ENCODE data around the gene B3GAT2. TPM values are rescaled to one million over a fixed set of nuclear protein-coding genes. Genes with fewer than 3 reads are reported as not detected.
"Not testable (repeated sequence)": the region's sequence is repeated elsewhere in the genome, so short reads cannot be mapped to it uniquely, and the experiment has no call there.

The B3GAT2 gene
- total RNA-seq, 2 experiments from 2014 or later = 0.05 TPM; not detected in 1

- peak overlapping the region; percentile 48 for H3K4me3 Mint-ChIP-seq
- no peaks in the 10 kb centered on the region for H3K36me3 Mint-ChIP-seq (ENCODE audit: low read depth)
- peaks cover 11% of the 10 kb centered on the region for H3K4me1 Mint-ChIP-seq
- no peak overlapping the region for H3K27ac Mint-ChIP-seq
- H3K27me3 Mint-ChIP-seq = peaks cover 78% of the 10 kb centered on the region
- peak; percentile 87 for DNase-seq
- ChIA-PET POLR2A (interaction anchor here (0.6 kb wide), 1 partner anchor 134 kb away, joined by 3 read pairs; no protein-coding TSS in a partner anchor), CTCF (interaction anchor here (0.7 to 1.3 kb wide), 9 partner anchors 11 to 1089 kb away, joined by 3 to 4 read pairs (median 3); partner anchors contain the start of gene COL19A1)
- no peaks in the 10 kb centered on the region for H3K9me3 Mint-ChIP-seq
Observed at GRCh38 chr6:70955441-70956190, 1.2 kb downstream of the B3GAT2 start.

GRCh38 chr6:70954750-70955149 lies 2.1 kb downstream of the B3GAT2 start:
- Mint-ChIP-seq H3K4me3 (no peak overlapping the region), H3K36me3 (ENCODE audit: low read depth) (no peaks in the 10 kb centered on the region), H3K27ac (no peak overlapping the region), H3K27me3 (peaks cover 74% of the 10 kb centered on the region), H3K9me3 (no peaks in the 10 kb centered on the region), H3K4me1 (peaks cover 11% of the 10 kb centered on the region)
- POLR2A ChIA-PET = no interaction called here
- CTCF ChIA-PET = interaction anchor here (1.3 kb wide), 1 partner anchor 12 kb away, joined by 4 read pairs; no protein-coding TSS in a partner anchor
- DNase-seq = no peak

GRCh38 chr6:70954176-70954575 lies 2.7 kb downstream of the B3GAT2 start:
- peaks cover 11% of the 10 kb centered on the region for H3K4me1 Mint-ChIP-seq
- peaks cover 68% of the 10 kb centered on the region for H3K27me3 Mint-ChIP-seq
- no peak overlapping the region for H3K4me3 Mint-ChIP-seq
- H3K9me3 Mint-ChIP-seq = no peaks in the 10 kb centered on the region
- ChIA-PET POLR2A (no interaction called here), CTCF (no interaction called here)
- H3K36me3 Mint-ChIP-seq (ENCODE audit: low read depth) = no peaks in the 10 kb centered on the region
- no peak for DNase-seq
- H3K27ac Mint-ChIP-seq = no peak overlapping the region

- Mint-ChIP-seq H3K27ac (no peak overlapping the region), H3K27me3 (peaks cover 54% of the 10 kb centered on the region), H3K36me3 (ENCODE audit: low read depth) (no peaks in the 10 kb centered on the region), H3K9me3 (no peaks in the 10 kb centered on the region), H3K4me3 (no peak overlapping the region), H3K4me1 (peaks cover 11% of the 10 kb centered on the region)
- ChIA-PET POLR2A (no interaction called here), CTCF (no interaction called here)
- no peak for DNase-seq
Observed at GRCh38 chr6:70952608-70953165, 4.2 kb downstream of the B3GAT2 start.

- H3K36me3 Mint-ChIP-seq (ENCODE audit: low read depth); H3K4me1 Mint-ChIP-seq; H3K27me3 Mint-ChIP-seq; POLR2A ChIA-PET; H3K9me3 Mint-ChIP-seq; DNase-seq; H3K27ac Mint-ChIP-seq; H3K4me3 Mint-ChIP-seq; CTCF ChIA-PET: not testable (repeated sequence)
Observed at GRCh38 chr6:70944321-70944720, 12.5 kb downstream of the B3GAT2 start.

GRCh38 chr6:70933853-70934252 lies 23.0 kb downstream of the B3GAT2 start:
- no peaks in the 10 kb centered on the region for H3K9me3 Mint-ChIP-seq
- H3K36me3 Mint-ChIP-seq (ENCODE audit: low read depth) = no peaks in the 10 kb centered on the region
- POLR2A ChIA-PET = no interaction called here
- H3K4me1 Mint-ChIP-seq = no peaks in the 10 kb centered on the region
- H3K27me3 Mint-ChIP-seq = peaks cover 2% of the 10 kb centered on the region
- DNase-seq = no peak
- CTCF ChIA-PET = no interaction called here
- no peak overlapping the region for H3K27ac Mint-ChIP-seq
- H3K4me3 Mint-ChIP-seq = no peak overlapping the region

- Mint-ChIP-seq H3K4me3 (no peak overlapping the region), H3K27ac (no peak overlapping the region), H3K27me3 (peaks cover 17% of the 10 kb centered on the region), H3K9me3 (no peaks in the 10 kb centered on the region), H3K4me1 (no peaks in the 10 kb centered on the region), H3K36me3 (ENCODE audit: low read depth) (no peaks in the 10 kb centered on the region)
- CTCF ChIA-PET = no interaction called here
- POLR2A ChIA-PET = interaction anchor here (0.6 kb wide), 1 partner anchor 20 kb away, joined by 3 read pairs; no protein-coding TSS in a partner anchor
- DNase-seq = no peak
Observed at GRCh38 chr6:70905742-70906141, 51.1 kb downstream of the B3GAT2 start.

GRCh38 chr6:70903665-70904452 lies 53.0 kb downstream of the B3GAT2 start:
- H3K27ac Mint-ChIP-seq = no peak overlapping the region

GRCh38 chr6:70901324-70901723 lies 55.5 kb downstream of the B3GAT2 start:
- H3K9me3 Mint-ChIP-seq = no peaks in the 10 kb centered on the region
- ChIA-PET CTCF (interaction anchor here (0.7 kb wide), 1 partner anchor 21 kb away, joined by 3 read pairs; no protein-coding TSS in a partner anchor), POLR2A (no interaction called here)
- no peak for DNase-seq
- no peak overlapping the region for H3K4me3 Mint-ChIP-seq
- no peaks in the 10 kb centered on the region for H3K4me1 Mint-ChIP-seq
- H3K27me3 Mint-ChIP-seq = peaks cover 14% of the 10 kb centered on the region
- H3K36me3 Mint-ChIP-seq (ENCODE audit: low read depth) = no peaks in the 10 kb centered on the region
- H3K27ac Mint-ChIP-seq = no peak overlapping the region

More at GRCh38 chr6:70903665-70904452, 53.0 kb downstream of the B3GAT2 start:
- H3K9me3 Mint-ChIP-seq = no peaks in the 10 kb centered on the region
- POLR2A ChIA-PET = no interaction called here
- CTCF ChIA-PET = no interaction called here
- H3K27me3 Mint-ChIP-seq = peaks cover 11% of the 10 kb centered on the region
- H3K4me3 Mint-ChIP-seq = no peak overlapping the region
- H3K36me3 Mint-ChIP-seq (ENCODE audit: low read depth) = no peaks in the 10 kb centered on the region
- no peak for DNase-seq
- no peaks in the 10 kb centered on the region for H3K4me1 Mint-ChIP-seq

GRCh38 chr6:70900047-70900446 lies 56.8 kb downstream of the B3GAT2 start:
- H3K27ac Mint-ChIP-seq = no peak overlapping the region
- ChIA-PET POLR2A (no interaction called here), CTCF (no interaction called here)
- no peaks in the 10 kb centered on the region for H3K4me1 Mint-ChIP-seq
- no peaks in the 10 kb centered on the region for H3K36me3 Mint-ChIP-seq (ENCODE audit: low read depth)
- H3K27me3 Mint-ChIP-seq = peaks cover 12% of the 10 kb centered on the region
- no peak for DNase-seq
- no peaks in the 10 kb centered on the region for H3K9me3 Mint-ChIP-seq
- no peak overlapping the region for H3K4me3 Mint-ChIP-seq

GRCh38 chr6:70894001-70894400 lies 62.9 kb downstream of the B3GAT2 start:
- Mint-ChIP-seq H3K4me3 (no peak overlapping the region), H3K27ac (no peak overlapping the region), H3K36me3 (ENCODE audit: low read depth) (no peaks in the 10 kb centered on the region), H3K9me3 (no peaks in the 10 kb centered on the region), H3K27me3 (peaks cover 12% of the 10 kb centered on the region), H3K4me1 (no peaks in the 10 kb centered on the region)
- POLR2A ChIA-PET = no interaction called here
- CTCF ChIA-PET = no interaction called here
- no peak for DNase-seq

GRCh38 chr6:70889270-70889669 lies 67.6 kb downstream of the B3GAT2 start:
- ChIA-PET CTCF (no interaction called here), POLR2A (interaction anchor here (0.8 kb wide), 1 partner anchor 1304 kb away, joined by 5 read pairs; no protein-coding TSS in a partner anchor)
- Mint-ChIP-seq H3K4me3 (no peak overlapping the region), H3K27me3 (peaks cover 5% of the 10 kb centered on the region), H3K4me1 (no peaks in the 10 kb centered on the region), H3K27ac (no peak overlapping the region), H3K9me3 (no peaks in the 10 kb centered on the region), H3K36me3 (ENCODE audit: low read depth) (no peaks in the 10 kb centered on the region)
- no peak for DNase-seq

GRCh38 chr6:70886661-70887060 lies 70.2 kb downstream of the B3GAT2 start:
- DNase-seq = no peak
- Mint-ChIP-seq H3K27me3 (peaks cover 3% of the 10 kb centered on the region), H3K4me1 (no peaks in the 10 kb centered on the region), H3K36me3 (ENCODE audit: low read depth) (no peaks in the 10 kb centered on the region), H3K4me3 (no peak overlapping the region), H3K27ac (no peak overlapping the region), H3K9me3 (no peaks in the 10 kb centered on the region)
- CTCF ChIA-PET = no interaction called here
- POLR2A ChIA-PET = no interaction called here
